Osteoblast (primary cell): ENCODE data around the gene CLPX. TPM values are rescaled to one million over a fixed set of nuclear protein-coding genes. Genes with fewer than 3 reads are reported as not detected.

Experiments
- DNase-seq: peaks from one replicate; pipeline ENCODE4 v3.0.0; 2011; ENCODE audit warnings: low spot score, mixed read lengths; ENCODE audit not compliant: insufficient read length; ENCODE audit errors: missing footprints
- H2AFZ ChIP-seq: 2 replicates; pipeline ENCODE4 v1.6.0; 2011; ENCODE audit warnings: mild to moderate bottlenecking, low read length
- H3K27ac ChIP-seq: 2 replicates; pipeline ENCODE4 v1.5.1; 2011; ENCODE audit warnings: mild to moderate bottlenecking, low read depth, low read length, moderate library complexity
- H3K27me3 ChIP-seq: 2 replicates; pipeline ENCODE4 v1.6.0; 2012; ENCODE audit warnings: mild to moderate bottlenecking, control low read depth, inconsistent platforms, low read length, moderate library complexity; ENCODE audit not compliant: insufficient read depth
- H3K36me3 ChIP-seq: 2 replicates; pipeline ENCODE4 v1.5.1; 2011; ENCODE audit warnings: mild to moderate bottlenecking, low read length, control low read depth, moderate library complexity; ENCODE audit not compliant: insufficient read depth
- H3K4me1 ChIP-seq: 2 replicates; pipeline ENCODE4 v1.5.1; 2011; ENCODE audit warnings: mild to moderate bottlenecking, low read length, control low read depth, moderate library complexity; ENCODE audit not compliant: insufficient read depth
- H3K4me2 ChIP-seq: 2 replicates; pipeline ENCODE4 v1.6.0; 2011; ENCODE audit warnings: mild to moderate bottlenecking, low read length; ENCODE audit not compliant: insufficient read depth
- H3K4me3 ChIP-seq: fragments of 200-600 bp; sonication (generic); 3 replicates; pipeline ENCODE4 v1.5.1; 2012; ENCODE audit warnings: mild to moderate bottlenecking, low read length, inconsistent platforms; ENCODE audit not compliant: insufficient read depth
- H3K79me2 ChIP-seq: 2 replicates; pipeline ENCODE4 v1.6.0; 2012; ENCODE audit warnings: mild to moderate bottlenecking, low read length, control low read depth, inconsistent platforms; ENCODE audit not compliant: insufficient read depth
- H3K9me3 ChIP-seq: 2 replicates; pipeline ENCODE4 v1.5.1; 2011; ENCODE audit warnings: low read depth, low read length, control low read depth
- H4K20me1 ChIP-seq: 2 replicates; pipeline ENCODE4 v1.6.0; 2012; ENCODE audit warnings: mild to moderate bottlenecking, low read length, control low read depth; ENCODE audit not compliant: insufficient read depth
- total RNA-seq: library from RNA; depleted of rRNA; stranded (reverse); fragments of >200 nt; gene quantifications from 2 replicates; pipeline ENCODE4 v1.2.3, GENCODE V29; 2012
- TF ChIP-seq, protein P1 (sequence below): IDR thresholded peaks from 2 replicates; pipeline ENCODE4 v1.5.1; 2011; ENCODE audit warnings: mild to moderate bottlenecking, low read depth, low read length, moderate library complexity; ENCODE audit errors: extremely low read depth

CLPX gene
- total RNA-seq, 1 donor, result 46.7 TPM

DNA sequence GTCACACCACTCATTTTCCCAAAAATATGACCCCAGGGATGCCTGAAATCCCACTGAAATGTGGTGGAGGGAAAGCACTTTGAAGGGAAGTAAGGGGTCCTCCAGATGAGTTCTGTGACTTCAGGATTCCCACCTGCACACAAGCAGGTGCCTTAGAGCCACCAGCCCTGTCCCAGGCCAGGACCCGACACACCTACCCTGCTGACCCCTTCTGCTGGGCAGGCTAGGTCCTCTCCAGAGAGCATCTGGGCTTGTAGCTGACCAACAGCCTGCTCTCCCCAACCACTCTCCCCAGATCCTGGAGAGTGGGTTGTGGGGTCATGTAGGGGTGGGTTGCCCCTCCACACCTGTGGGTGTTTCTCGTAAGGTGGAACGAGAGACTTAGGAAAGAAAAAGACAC, 41.1 kb upstream of the CLPX start:
- H3K79me2 ChIP-seq, result no peaks in the 10 kb centered on the region
- no peak for DNase-seq
- no peaks in the 10 kb centered on the region for H4K20me1 ChIP-seq
- H3K9me3 ChIP-seq, result no peaks in the 10 kb centered on the region
- no peaks in the 10 kb centered on the region for H3K4me1 ChIP-seq
- no peak overlapping the region for H3K4me3 ChIP-seq
- no peak overlapping the region for H2AFZ ChIP-seq
- TF ChIP-seq, protein P1, sequence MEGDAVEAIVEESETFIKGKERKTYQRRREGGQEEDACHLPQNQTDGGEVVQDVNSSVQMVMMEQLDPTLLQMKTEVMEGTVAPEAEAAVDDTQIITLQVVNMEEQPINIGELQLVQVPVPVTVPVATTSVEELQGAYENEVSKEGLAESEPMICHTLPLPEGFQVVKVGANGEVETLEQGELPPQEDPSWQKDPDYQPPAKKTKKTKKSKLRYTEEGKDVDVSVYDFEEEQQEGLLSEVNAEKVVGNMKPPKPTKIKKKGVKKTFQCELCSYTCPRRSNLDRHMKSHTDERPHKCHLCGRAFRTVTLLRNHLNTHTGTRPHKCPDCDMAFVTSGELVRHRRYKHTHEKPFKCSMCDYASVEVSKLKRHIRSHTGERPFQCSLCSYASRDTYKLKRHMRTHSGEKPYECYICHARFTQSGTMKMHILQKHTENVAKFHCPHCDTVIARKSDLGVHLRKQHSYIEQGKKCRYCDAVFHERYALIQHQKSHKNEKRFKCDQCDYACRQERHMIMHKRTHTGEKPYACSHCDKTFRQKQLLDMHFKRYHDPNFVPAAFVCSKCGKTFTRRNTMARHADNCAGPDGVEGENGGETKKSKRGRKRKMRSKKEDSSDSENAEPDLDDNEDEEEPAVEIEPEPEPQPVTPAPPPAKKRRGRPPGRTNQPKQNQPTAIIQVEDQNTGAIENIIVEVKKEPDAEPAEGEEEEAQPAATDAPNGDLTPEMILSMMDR, result no peak
- H3K4me2 ChIP-seq, result no peak overlapping the region
- no peak overlapping the region for H3K27ac ChIP-seq
- H3K36me3 ChIP-seq, result no peaks in the 10 kb centered on the region
- H3K27me3 ChIP-seq, result no peaks in the 10 kb centered on the region

DNA sequence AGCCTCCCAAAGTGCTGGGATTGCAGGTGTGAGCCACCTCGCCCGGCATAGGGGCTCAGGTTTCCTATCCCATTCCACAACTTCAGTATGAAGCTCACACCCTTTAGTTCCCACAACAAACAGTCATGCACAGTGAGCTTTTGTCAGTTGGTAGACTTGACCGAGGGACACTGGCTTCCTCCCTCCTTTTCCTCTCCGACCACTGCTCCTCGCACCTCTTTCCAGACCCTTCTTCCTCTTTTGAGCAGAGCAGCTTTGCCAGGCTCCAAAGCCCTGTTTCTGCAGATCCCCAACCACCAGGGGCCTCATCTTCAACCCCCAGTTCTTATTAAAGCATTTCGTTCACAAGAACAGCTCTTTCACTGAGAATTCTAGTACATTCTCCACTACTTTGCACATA, 38.9 kb upstream of the CLPX start:
- Histone ChIP-seq H4K20me1 (no peaks in the 10 kb centered on the region), H3K4me1 (no peaks in the 10 kb centered on the region), H3K36me3 (no peaks in the 10 kb centered on the region), H2AFZ (no peak overlapping the region), H3K4me3 (no peak overlapping the region), H3K27ac (no peak overlapping the region), H3K9me3 (no peaks in the 10 kb centered on the region), H3K79me2 (no peaks in the 10 kb centered on the region), H3K4me2 (no peak overlapping the region), H3K27me3 (peaks cover 2% of the 10 kb centered on the region)
- TF ChIP-seq, protein P1, result no peak
- DNase-seq, result no peak

DNA sequence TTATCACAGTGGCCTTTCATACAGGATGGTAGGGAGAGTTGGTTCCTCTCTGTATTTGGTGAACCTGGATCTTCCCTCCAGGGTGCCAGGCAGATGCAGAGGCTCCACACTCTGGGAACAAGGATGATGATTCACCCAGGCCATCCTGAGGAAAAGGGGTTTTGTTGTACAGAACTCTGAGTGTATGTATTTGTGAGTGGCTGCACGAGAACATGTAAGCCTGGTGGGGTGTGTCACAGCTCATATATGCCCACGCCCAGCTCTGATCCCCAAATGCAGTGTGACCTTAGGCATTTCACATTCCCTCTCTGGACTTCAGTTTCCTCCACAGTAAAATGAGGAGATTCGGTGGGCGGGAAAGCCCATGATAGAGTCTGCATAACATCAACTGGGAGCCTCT, 37.7 kb upstream of the CLPX start:
- Histone ChIP-seq H4K20me1 (no peaks in the 10 kb centered on the region), H3K9me3 (no peaks in the 10 kb centered on the region), H3K4me1 (no peaks in the 10 kb centered on the region), H3K27ac (no peak overlapping the region), H3K4me3 (no peak overlapping the region), H3K4me2 (no peak overlapping the region), H3K79me2 (no peaks in the 10 kb centered on the region), H2AFZ (no peak overlapping the region), H3K36me3 (no peaks in the 10 kb centered on the region), H3K27me3 (peaks cover 2% of the 10 kb centered on the region)
- peak; percentile 35 for DNase-seq
- TF ChIP-seq, protein P1, result no peak

DNA sequence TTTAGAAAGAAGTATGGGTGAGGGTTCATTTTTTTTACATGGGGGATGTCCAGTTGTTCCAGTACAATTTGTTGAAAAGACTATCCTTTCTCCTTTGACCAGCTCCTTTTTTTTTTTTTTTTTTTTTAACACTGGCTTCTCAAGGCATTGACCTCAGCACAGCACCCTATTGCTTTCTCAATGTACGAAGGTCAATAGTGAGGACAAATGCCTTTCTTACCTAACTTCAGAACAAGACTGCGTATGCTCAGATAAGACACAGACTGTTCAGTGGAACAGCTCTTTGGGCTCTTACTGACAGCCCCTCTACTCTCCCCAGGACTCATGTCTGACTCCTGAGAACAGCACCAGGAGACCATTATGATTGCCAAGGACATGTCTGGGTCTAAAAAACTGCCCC, 36.6 kb upstream of the CLPX start:
- H3K9me3 ChIP-seq, result no peaks in the 10 kb centered on the region
- no peak overlapping the region for H2AFZ ChIP-seq
- no peak overlapping the region for H3K4me2 ChIP-seq
- H3K27ac ChIP-seq, result no peak overlapping the region
- TF ChIP-seq, protein P1, result no peak
- peaks cover 2% of the 10 kb centered on the region for H3K27me3 ChIP-seq
- DNase-seq, result no peak
- no peak overlapping the region for H3K4me3 ChIP-seq
- no peaks in the 10 kb centered on the region for H3K4me1 ChIP-seq
- no peaks in the 10 kb centered on the region for H4K20me1 ChIP-seq
- no peaks in the 10 kb centered on the region for H3K79me2 ChIP-seq
- no peaks in the 10 kb centered on the region for H3K36me3 ChIP-seq
